Keratinocyte (primary cell): ENCODE data around the gene MAPK1. TPM values are rescaled to one million over a fixed set of nuclear protein-coding genes. Genes with fewer than 3 reads are reported as not detected.

ENCODE experiments used
- DNase-seq: peaks from one replicate; pipeline ENCODE4 v3.0.0-alpha.2; 2011; ENCODE audit warnings: low read depth, missing footprints, low spot score
- FAIRE-seq: peaks from 2 replicates; lab custom pipeline; 2011; peaks lifted over from hg19 to GRCh38; lab: Jason Lieb, UNC
- H2AFZ ChIP-seq: 2 replicates; pipeline ENCODE4 v1.6.0; 2012; ENCODE audit warnings: low read length, control low read depth, inconsistent platforms; ENCODE audit not compliant: control insufficient read depth
- H3K27ac ChIP-seq: 2 replicates; pipeline ENCODE4 v1.5.1; 2011; ENCODE audit warnings: low read length; ENCODE audit not compliant: control insufficient read depth, insufficient read depth
- H3K27me3 ChIP-seq: 3 replicates; pipeline ENCODE4 v1.6.0; 2011; ENCODE audit warnings: low read length; ENCODE audit not compliant: control insufficient read depth, insufficient read depth; ENCODE audit errors: extremely low read depth
- H3K36me3 ChIP-seq, 2 experiments: 2 replicates in 1 of 2; 3 replicates in 1 of 2; pipeline ENCODE4 v1.5.1; 2011; ENCODE audit warnings: low read length in 2 of 2, mild to moderate bottlenecking in 1 of 2; ENCODE audit not compliant: control insufficient read depth in 2 of 2, insufficient read depth in 2 of 2; ENCODE audit errors: extremely low read depth in 1 of 2
- H3K4me1 ChIP-seq: 3 replicates; pipeline ENCODE4 v1.5.1; 2011; ENCODE audit warnings: low read length; ENCODE audit not compliant: control insufficient read depth, insufficient read depth; ENCODE audit errors: extremely low read depth
- H3K4me2 ChIP-seq: 3 replicates; pipeline ENCODE4 v1.6.0; 2011; ENCODE audit warnings: low read depth, low read length; ENCODE audit not compliant: control insufficient read depth, insufficient read depth; ENCODE audit errors: extremely low read depth
- H3K4me3 ChIP-seq, 3 experiments: fragments of 200-600 bp in 1 of 3; sonication (generic) in 1 of 3; 2 replicates in 2 of 3; 3 replicates in 1 of 3; pipeline ENCODE4 v1.5.1; 2011 to 2016; ENCODE audit warnings: low read length in 3 of 3, mild to moderate bottlenecking in 3 of 3, control low read depth in 2 of 3, inconsistent platforms in 1 of 3, low read depth in 1 of 3, mixed read lengths in 1 of 3, mixed run types in 1 of 3, moderate library complexity in 1 of 3; ENCODE audit not compliant: control insufficient read depth in 2 of 3, insufficient read depth in 2 of 3; ENCODE audit errors: extremely low read depth in 1 of 3
- H3K79me2 ChIP-seq: 2 replicates; pipeline ENCODE4 v1.6.0; 2012; ENCODE audit warnings: low read length; ENCODE audit not compliant: control insufficient read depth, insufficient read depth
- H3K9ac ChIP-seq: 3 replicates; pipeline ENCODE4 v1.6.0; 2011; ENCODE audit warnings: low read length; ENCODE audit not compliant: control insufficient read depth, insufficient read depth; ENCODE audit errors: extremely low read depth
- H3K9me1 ChIP-seq: 3 replicates; pipeline ENCODE4 v1.6.0; 2011; ENCODE audit warnings: low read length; ENCODE audit not compliant: control insufficient read depth, insufficient read depth; ENCODE audit errors: extremely low read depth
- H3K9me3 ChIP-seq: 2 replicates; pipeline ENCODE4 v1.5.1; 2012; ENCODE audit warnings: low read depth, low read length; ENCODE audit not compliant: control insufficient read depth
- H4K20me1 ChIP-seq: 3 replicates; pipeline ENCODE4 v1.6.0; 2011; ENCODE audit warnings: low read length; ENCODE audit not compliant: control insufficient read depth, insufficient read depth; ENCODE audit errors: extremely low read depth
- CTCF ChIP-seq, 3 experiments: IDR thresholded peaks in 1 of 3; conservative IDR thresholded peaks in 1 of 3; optimal IDR thresholded peaks in 1 of 3; 2 replicates in 2 of 3; 3 replicates in 1 of 3; pipeline versions ENCODE3 to v1.5.1; 2011; ENCODE audit warnings: low read length in 3 of 3, mild to moderate bottlenecking in 3 of 3, moderate library complexity in 2 of 3, control low read depth in 1 of 3, inconsistent platforms in 1 of 3; ENCODE audit not compliant: insufficient read depth in 2 of 3; ENCODE audit errors: extremely low read depth in 1 of 3
- EZH2 ChIP-seq: IDR thresholded peaks from one replicate; pipeline ENCODE4 v1.6.1; 2012; ENCODE audit warnings: inconsistent platforms, mild to moderate bottlenecking, low read length, moderate library complexity
- dilution Hi-C: fragments of 300-500 bp; cut with MboI; formaldehyde crosslinking; loops from one replicate; pipeline ENCODE4 v1.7.0; 2020; ENCODE audit warnings: low sequenced_read_pairs; ENCODE audit not compliant: extremely low pct_ligation_motif_present
- polyA plus RNA-seq, 5 experiments: library from polyadenylated mRNA; depleted of rRNA in 3 of 5; stranded (reverse) in 3 of 5; stranded (forward) in 1 of 5; unstranded in 1 of 5; fragments of >200 nt; gene quantifications; 1 replicate in 1 of 5; 2 replicates in 3 of 5; 3 replicates in 1 of 5; pipeline versions ENCODE4 v1.2.1 to v1.2.3, GENCODE V29; 2011 to 2012; ENCODE audit warnings: missing spikeins in 2 of 5, low read depth in 1 of 5, low replicate concordance in 1 of 5

The MAPK1 gene
- polyA plus RNA-seq, 1 donor (not counting 4 experiments of a cell fraction or from before 2014, with no cell fraction given): 136 TPM

GRCh38 chr22:21753374-21754111, 113.9 kb downstream of the MAPK1 start:
- dilution Hi-C loops: no loop called here
- FAIRE-seq (no peak), DNase-seq (no peak)
- Histone ChIP-seq H3K79me2 (no peaks in the 10 kb centered on the region), H3K9me3 (no peaks in the 10 kb centered on the region), H2AFZ (no peak overlapping the region), H3K36me3 (peaks cover 0 to 14% of the 10 kb centered on the region in 2 experiments), H3K4me2 (no peak overlapping the region), H3K27ac (no peak overlapping the region), H3K4me3 (no peak overlapping the region), H3K27me3 (no peaks in the 10 kb centered on the region), H4K20me1 (no peaks in the 10 kb centered on the region), H3K4me1 (peaks cover 6% of the 10 kb centered on the region), H3K9ac (no peak overlapping the region), H3K9me1 (no peaks in the 10 kb centered on the region)
- TF ChIP-seq CTCF (optimal IDR thresholded peaks at IDR 0.05 in 1 of 3, IDR thresholded peaks at IDR 0.05 in 1 of 3, conservative IDR thresholded peaks at IDR 0.05 in 1 of 3; ENCODE audit: extremely low read depth in 1 of 3, insufficient read depth in 2 of 3, low read length in 3 of 3) (no peak), EZH2 (no peak)

- Histone ChIP-seq H3K27ac (no peak overlapping the region), H3K4me1 (peaks cover 6% of the 10 kb centered on the region), H3K27me3 (no peaks in the 10 kb centered on the region), H3K4me2 (no peak overlapping the region), H3K36me3 (peaks cover 0 to 7% of the 10 kb centered on the region in 2 experiments), H2AFZ (no peak overlapping the region), H3K9me1 (no peaks in the 10 kb centered on the region), H3K79me2 (no peaks in the 10 kb centered on the region), H3K9ac (no peak overlapping the region), H3K9me3 (no peaks in the 10 kb centered on the region), H4K20me1 (no peaks in the 10 kb centered on the region), H3K4me3 (no peak overlapping the region)
- DNase-seq (no peak), FAIRE-seq (no peak)
- TF ChIP-seq CTCF (optimal IDR thresholded peaks at IDR 0.05 in 1 of 3, IDR thresholded peaks at IDR 0.05 in 1 of 3, conservative IDR thresholded peaks at IDR 0.05 in 1 of 3; ENCODE audit: extremely low read depth in 1 of 3, insufficient read depth in 2 of 3, low read length in 3 of 3) (no peak), EZH2 (no peak)
- dilution Hi-C loops: no loop called here
These were observed 115.2 kb downstream of the MAPK1 start for GRCh38 chr22:21752276-21752675.
